Esophagus mucosa (tissue), 1 donor: ENCODE results near the gene SEMA3F. TPM values are rescaled to one million over a fixed set of nuclear protein-coding genes. Genes with fewer than 3 reads are reported as not detected.

Experiments
- ATAC-seq: fragments of 200-7000 bp; cut with Tn5 transposase; one replicate; pipeline ENCODE4 v1.9.1; 2020
- total RNA-seq: library from RNA; stranded (reverse); gene quantifications from one replicate; pipeline ENCODE4 v1.2.4, GENCODE V29; 2023
- donor health status: DM: yes; HTN: yes; CAD: no.

SEMA3F gene
- total RNA-seq, 1 donor from 2014 or later, result 72.7 TPM

DNA sequence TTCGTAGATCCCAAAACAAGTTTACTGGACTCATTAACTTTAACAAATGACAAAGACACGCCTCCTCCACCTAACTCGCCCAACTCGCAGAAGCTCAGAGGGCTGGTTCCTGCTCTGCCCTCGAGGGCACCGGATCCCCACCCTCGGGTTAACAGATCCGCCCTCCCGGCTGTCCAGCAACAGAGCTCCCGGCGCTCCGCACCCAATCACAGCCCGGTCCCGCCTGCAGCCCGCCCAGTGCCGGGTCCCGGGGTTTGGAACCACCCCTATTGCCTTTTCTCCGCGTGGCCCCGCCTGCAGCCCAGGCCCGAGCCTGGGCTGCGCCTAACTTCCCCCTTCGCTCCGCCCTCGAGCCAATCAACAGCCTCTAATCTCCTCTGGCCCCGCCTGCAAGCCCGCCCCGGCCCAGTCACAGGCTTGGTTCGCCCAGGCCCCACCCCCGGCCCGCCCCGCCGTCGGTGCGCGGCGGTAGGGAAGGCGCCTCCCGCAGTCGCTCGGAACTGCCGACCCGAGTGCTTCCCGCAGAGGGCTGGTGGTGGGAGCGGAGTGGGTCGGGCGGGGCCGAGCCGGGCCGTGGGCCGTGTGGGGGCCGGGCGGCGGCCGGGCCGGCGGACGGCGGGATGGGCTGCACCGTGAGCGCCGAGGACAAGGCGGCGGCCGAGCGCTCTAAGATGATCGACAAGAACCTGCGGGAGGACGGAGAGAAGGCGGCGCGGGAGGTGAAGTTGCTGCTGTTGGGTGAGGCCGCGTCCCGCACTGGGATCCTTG lies 80.8 kb downstream of the SEMA3F start, which contains the start of gene GNAI2:
Gene GNAI2, plus strand, starts transcription at position 489 of the 768 bp plus-strand sequence. Its CDS starts 132 bp downstream, at position 621.
- peak; percentile 91 for ATAC-seq

DNA sequence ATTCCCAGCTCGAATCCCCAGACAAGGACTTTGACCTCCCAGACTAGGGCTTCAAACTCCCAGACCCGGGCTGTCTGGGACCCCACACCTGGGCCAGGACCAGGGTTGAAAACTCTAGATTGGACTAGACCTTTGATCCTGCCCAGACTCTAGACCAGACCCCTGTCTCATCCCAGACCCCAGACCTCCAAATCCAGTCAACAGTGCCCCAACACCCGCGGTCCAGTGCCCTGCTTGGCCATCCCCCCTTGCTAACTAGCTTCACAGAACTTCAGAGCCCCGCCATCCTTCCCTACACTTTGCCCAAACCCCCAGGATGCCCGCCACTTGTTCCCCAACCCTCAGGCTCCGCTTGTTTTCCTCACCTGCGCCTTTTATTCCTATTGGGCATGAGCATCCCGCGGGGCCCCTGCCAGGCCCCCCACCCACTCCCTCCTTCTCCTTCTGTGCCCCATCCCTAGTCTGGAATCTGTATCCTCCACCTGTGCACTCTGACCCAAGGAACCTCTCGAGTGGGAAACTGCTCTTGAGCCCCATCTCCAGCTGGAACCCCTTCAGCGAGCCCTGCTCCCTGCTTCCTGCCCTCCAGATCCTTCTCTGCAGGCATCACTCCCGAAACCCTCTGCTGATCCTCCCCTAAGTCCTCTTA lies 81.5 kb downstream of the SEMA3F start:
- no peak for ATAC-seq

DNA sequence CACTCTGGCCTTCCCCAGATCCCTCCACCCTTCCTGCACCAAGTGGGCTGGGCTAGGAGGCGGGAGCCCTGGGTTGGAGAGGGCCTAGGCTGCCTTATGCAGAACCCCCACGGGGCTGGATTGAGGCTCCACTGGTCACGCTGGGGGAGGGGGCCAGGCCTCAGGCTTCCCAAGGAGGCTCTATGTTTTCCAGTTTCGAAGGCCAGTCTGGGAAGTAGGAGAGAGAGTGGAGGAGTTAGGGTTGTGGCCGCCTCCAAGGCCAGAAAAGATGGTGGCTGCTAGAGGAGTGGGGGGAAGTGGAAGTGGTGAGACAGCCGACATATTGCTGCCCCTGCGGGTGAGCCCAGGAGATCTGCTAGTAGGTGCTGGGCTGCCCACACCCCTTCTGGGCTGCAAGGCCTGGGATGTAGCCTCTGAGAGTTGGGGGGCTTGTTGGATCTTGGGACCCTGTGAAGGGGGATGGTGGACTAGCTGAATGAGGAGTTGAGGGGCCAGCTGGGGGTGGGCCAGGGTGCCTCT lies 82.1 kb downstream of the SEMA3F start:
- ATAC-seq, result no peak

DNA sequence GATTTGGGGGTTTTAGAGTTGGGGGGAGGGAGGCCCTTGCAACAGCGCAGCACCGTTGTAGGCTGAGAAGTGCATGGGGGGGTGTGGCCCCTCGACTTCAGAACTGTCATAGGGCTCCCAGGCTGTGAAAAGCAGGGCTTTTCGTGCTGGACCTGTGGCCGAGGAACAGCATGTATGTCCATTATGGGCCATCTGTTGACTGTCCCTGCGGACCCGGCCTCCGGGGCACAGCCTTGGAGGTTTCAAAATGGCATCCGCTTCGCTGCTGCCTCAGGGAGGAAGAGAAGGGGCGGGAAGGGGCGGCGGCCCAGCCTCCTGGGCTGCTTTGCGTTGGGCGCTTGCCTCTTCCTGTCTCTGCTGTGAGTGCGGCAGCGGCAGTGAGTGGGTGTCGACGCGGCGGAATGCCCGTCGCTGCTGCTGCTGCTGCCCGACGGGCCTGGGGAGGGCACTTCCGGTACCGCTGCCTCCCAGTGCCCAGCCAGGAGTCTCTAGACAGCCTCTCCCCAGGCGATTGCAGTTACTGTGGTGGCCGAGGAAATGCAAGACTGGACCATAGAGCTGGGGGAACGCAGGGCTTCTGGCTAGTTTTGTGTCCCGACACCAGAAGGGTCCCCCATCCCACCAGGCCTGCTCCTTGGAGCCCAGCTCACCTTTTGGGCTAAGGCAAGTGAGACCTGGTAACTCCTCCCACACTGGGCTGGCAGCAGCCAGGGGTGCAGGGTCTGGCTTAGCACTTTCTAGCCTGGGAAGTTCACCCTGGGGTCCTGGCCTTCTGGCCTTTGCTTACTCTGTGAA lies 82.8 kb downstream of the SEMA3F start:
- ATAC-seq, result peak; percentile 28

DNA sequence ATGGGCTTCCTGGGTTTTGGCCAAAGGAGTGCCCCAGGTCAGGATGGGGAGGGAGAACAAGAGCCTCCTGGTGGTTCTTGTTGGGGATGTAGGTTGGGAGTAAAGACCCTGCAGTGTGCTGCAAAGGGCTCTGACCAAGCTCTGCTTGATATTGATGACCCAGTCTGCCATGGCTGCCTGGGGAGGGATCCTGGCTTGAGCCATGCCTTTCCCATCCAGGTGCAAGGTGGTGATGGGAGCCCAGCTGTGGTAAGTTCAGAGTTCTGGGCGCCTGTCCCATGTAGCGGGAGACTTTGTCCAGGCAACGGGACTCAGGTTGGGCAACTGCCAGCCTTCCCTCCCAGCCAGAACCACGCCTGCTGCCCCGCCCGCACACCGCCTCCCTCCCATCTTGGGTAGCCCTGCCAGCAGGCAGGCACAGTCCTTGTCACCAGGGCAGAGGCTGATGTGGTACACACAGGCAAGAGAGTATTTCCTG lies 83.5 kb downstream of the SEMA3F start:
- peak; percentile 24 for ATAC-seq

Other genes starting within 250 kb of the SEMA3F start
- 8.5 TPM for gene MON1A, start 225.5 kb upstream of the SEMA3F start, total RNA-seq
- gene RBM6, start 215.2 kb upstream of the SEMA3F start, total RNA-seq, result 32.0 TPM
- 59.5 TPM for gene RBM5, start 66.4 kb upstream of the SEMA3F start, total RNA-seq
- gene GNAT1, start 36.3 kb downstream of the SEMA3F start, total RNA-seq, result 0.08 TPM
- gene SLC38A3, start 49.9 kb downstream of the SEMA3F start, total RNA-seq, result 0.60 TPM
- gene GNAI2, start 80.9 kb downstream of the SEMA3F start, total RNA-seq, result 92.0 TPM
- 2.4 TPM for gene SEMA3B, start 113.8 kb downstream of the SEMA3F start, total RNA-seq
- not detected for gene LSMEM2, start 123.8 kb downstream of the SEMA3F start, total RNA-seq
- gene IFRD2, start 137.1 kb downstream of the SEMA3F start, total RNA-seq, result 65.8 TPM
- gene HYAL3, start 144.1 kb downstream of the SEMA3F start, total RNA-seq, result 4.8 TPM
- 7.6 TPM for gene NAA80, start 144.1 kb downstream of the SEMA3F start, total RNA-seq
- gene HYAL1, start 148.2 kb downstream of the SEMA3F start, total RNA-seq, result 4.1 TPM
- 30.7 TPM for gene HYAL2, start 167.4 kb downstream of the SEMA3F start, total RNA-seq
- 12.2 TPM for gene TUSC2, start 172.9 kb downstream of the SEMA3F start, total RNA-seq
- gene RASSF1, start 185.5 kb downstream of the SEMA3F start, total RNA-seq, result 13.6 TPM
- gene ZMYND10, start 190.4 kb downstream of the SEMA3F start, total RNA-seq, result 0.64 TPM
- gene NPRL2, start 195.5 kb downstream of the SEMA3F start, total RNA-seq, result 11.0 TPM
- 15.5 TPM for gene CYB561D2, start 195.5 kb downstream of the SEMA3F start, total RNA-seq
- 19.3 TPM for gene TMEM115, start 204.2 kb downstream of the SEMA3F start, total RNA-seq